ENCODE data around the gene GPATCH2L. TPM values are rescaled to one million over a fixed set of nuclear protein-coding genes. Genes with fewer than 3 reads are reported as not detected.

GPATCH2L gene
- total RNA-seq, 1 experiment from 2014 or later = 46.3 TPM

GRCh38 chr14:76126076-76126475, 25.6 kb upstream of the GPATCH2L start:
- Histone ChIP-seq H3K9me3 (replicated peaks) (no peaks in the 10 kb centered on the region), H3K27ac (no peak overlapping the region), H3K4me1 (replicated peaks) (no peaks in the 10 kb centered on the region), H3K27me3 (replicated peaks) (no peaks in the 10 kb centered on the region), H3K36me3 (no peaks in the 10 kb centered on the region), H3K4me3 (no peak overlapping the region)
- DNase-seq (ENCODE audit: low read depth in 1 of 2, low spot score in 2 of 2) = no peak

- Histone ChIP-seq H3K4me1 (replicated peaks) (no peaks in the 10 kb centered on the region), H3K4me3 (no peak overlapping the region), H3K27me3 (replicated peaks) (no peaks in the 10 kb centered on the region; the same call in 1 of the 2 replicates), H3K9me3 (replicated peaks) (no peaks in the 10 kb centered on the region), H3K27ac (no peak overlapping the region), H3K36me3 (no peaks in the 10 kb centered on the region)
- no peak for DNase-seq (ENCODE audit: low read depth in 1 of 2, low spot score in 2 of 2)
These were observed 21.7 kb upstream of the GPATCH2L start for GRCh38 chr14:76129851-76130576.

GRCh38 chr14:76131071-76131965, 20.4 kb upstream of the GPATCH2L start:
- Histone ChIP-seq H3K4me3 (no peak overlapping the region), H3K36me3 (no peaks in the 10 kb centered on the region), H3K27ac (no peak overlapping the region), H3K4me1 (replicated peaks) (no peaks in the 10 kb centered on the region), H3K9me3 (replicated peaks) (no peaks in the 10 kb centered on the region), H3K27me3 (replicated peaks) (no peaks in the 10 kb centered on the region; the same call in 1 of the 2 replicates)
- no peak for DNase-seq (ENCODE audit: low read depth in 1 of 2, low spot score in 2 of 2)

GRCh38 chr14:76133103-76133502, 18.6 kb upstream of the GPATCH2L start:
- Histone ChIP-seq H3K27ac (no peak overlapping the region), H3K4me1 (replicated peaks) (no peaks in the 10 kb centered on the region), H3K36me3 (no peaks in the 10 kb centered on the region), H3K9me3 (replicated peaks) (no peaks in the 10 kb centered on the region), H3K4me3 (no peak overlapping the region), H3K27me3 (replicated peaks) (peaks cover 8% of the 10 kb centered on the region)
- DNase-seq (ENCODE audit: low read depth in 1 of 2, low spot score in 2 of 2) = no peak

GRCh38 chr14:76134231-76134630, 17.5 kb upstream of the GPATCH2L start:
- Histone ChIP-seq H3K4me1 (replicated peaks) (no peaks in the 10 kb centered on the region), H3K36me3 (no peaks in the 10 kb centered on the region), H3K9me3 (replicated peaks) (no peaks in the 10 kb centered on the region), H3K4me3 (no peak overlapping the region), H3K27ac (no peak overlapping the region), H3K27me3 (replicated peaks) (peaks cover 14% of the 10 kb centered on the region)
- no peak for DNase-seq (ENCODE audit: low read depth in 1 of 2, low spot score in 2 of 2)

- Histone ChIP-seq H3K27ac (no peak overlapping the region), H3K36me3 (no peaks in the 10 kb centered on the region), H3K9me3 (replicated peaks) (no peaks in the 10 kb centered on the region), H3K4me3 (no peak overlapping the region), H3K4me1 (replicated peaks) (no peaks in the 10 kb centered on the region), H3K27me3 (replicated peaks) (peaks cover 27% of the 10 kb centered on the region)
- no peak for DNase-seq (ENCODE audit: low read depth in 1 of 2, low spot score in 2 of 2)
These were observed 16.0 kb upstream of the GPATCH2L start for GRCh38 chr14:76135722-76136121.

GRCh38 chr14:76136476-76137110, 15.1 kb upstream of the GPATCH2L start:
- H3K36me3 ChIP-seq = no peaks in the 10 kb centered on the region
- H3K9me3 ChIP-seq (replicated peaks) = no peaks in the 10 kb centered on the region
- H3K4me3 ChIP-seq = no peak overlapping the region
- H3K4me1 ChIP-seq (replicated peaks) = no peaks in the 10 kb centered on the region
- no peak overlapping the region for H3K27ac ChIP-seq
- H3K27me3 ChIP-seq (replicated peaks) = peaks cover 28% of the 10 kb centered on the region
- no peak for DNase-seq (ENCODE audit: low read depth in 1 of 2, low spot score in 2 of 2)

- Histone ChIP-seq H3K4me1 (replicated peaks) (no peaks in the 10 kb centered on the region), H3K27me3 (replicated peaks) (peaks cover 28% of the 10 kb centered on the region), H3K9me3 (replicated peaks) (no peaks in the 10 kb centered on the region), H3K4me3 (no peak overlapping the region), H3K27ac (no peak overlapping the region), H3K36me3 (no peaks in the 10 kb centered on the region)
- DNase-seq (ENCODE audit: low read depth in 1 of 2, low spot score in 2 of 2) = no peak
These were observed 13.5 kb upstream of the GPATCH2L start for GRCh38 chr14:76138119-76138757.

GRCh38 chr14:76138758-76139723, 12.7 kb upstream of the GPATCH2L start:
- H3K9me3 ChIP-seq (replicated peaks) = no peaks in the 10 kb centered on the region
- H3K36me3 ChIP-seq = no peaks in the 10 kb centered on the region
- DNase-seq (ENCODE audit: low read depth in 1 of 2, low spot score in 2 of 2) = no peak
- no peak overlapping the region for H3K4me3 ChIP-seq
- H3K27ac ChIP-seq = no peak overlapping the region
- peaks cover 28% of the 10 kb centered on the region for H3K27me3 ChIP-seq (replicated peaks)
- no peaks in the 10 kb centered on the region for H3K4me1 ChIP-seq (replicated peaks)

- Histone ChIP-seq H3K4me1 (replicated peaks) (no peaks in the 10 kb centered on the region), H3K9me3 (replicated peaks) (no peaks in the 10 kb centered on the region), H3K36me3 (no peaks in the 10 kb centered on the region), H3K4me3 (no peak overlapping the region), H3K27ac (no peak overlapping the region), H3K27me3 (replicated peaks) (peaks cover 20% of the 10 kb centered on the region)
- no peak for DNase-seq (ENCODE audit: low read depth in 1 of 2, low spot score in 2 of 2)
These were observed 8.1 kb upstream of the GPATCH2L start for GRCh38 chr14:76143642-76144041.

- DNase-seq (ENCODE audit: low read depth in 1 of 2, low spot score in 2 of 2) = no peak
- no peaks in the 10 kb centered on the region for H3K9me3 ChIP-seq (replicated peaks)
- H3K4me1 ChIP-seq (replicated peaks) = no peaks in the 10 kb centered on the region
- no peak overlapping the region for H3K4me3 ChIP-seq
- H3K27ac ChIP-seq = no peak overlapping the region
- peaks cover 2% of the 10 kb centered on the region for H3K36me3 ChIP-seq
- H3K27me3 ChIP-seq (replicated peaks) = no peaks in the 10 kb centered on the region
These were observed 4.7 kb upstream of the GPATCH2L start for GRCh38 chr14:76146976-76147375.

GRCh38 chr14:76149196-76149595, 2.5 kb upstream of the GPATCH2L start:
- Histone ChIP-seq H3K27me3 (replicated peaks) (no peaks in the 10 kb centered on the region), H3K36me3 (peaks cover 16% of the 10 kb centered on the region), H3K27ac (no peak overlapping the region), H3K4me3 (no peak overlapping the region), H3K4me1 (replicated peaks) (peaks cover 13% of the 10 kb centered on the region), H3K9me3 (replicated peaks) (no peaks in the 10 kb centered on the region)
- no peak for DNase-seq (ENCODE audit: low read depth in 1 of 2, low spot score in 2 of 2)

GRCh38 chr14:76152333-76152681, 585 bp downstream of the GPATCH2L start:
- no peaks in the 10 kb centered on the region for H3K27me3 ChIP-seq (replicated peaks)
- peak overlapping the region; percentile 89 for H3K27ac ChIP-seq
- H3K9me3 ChIP-seq (replicated peaks) = no peaks in the 10 kb centered on the region
- peak in 1 of 2 experiments; percentile 84 for DNase-seq (ENCODE audit: low read depth in 1 of 2, low spot score in 2 of 2)
- H3K36me3 ChIP-seq = peaks cover 46% of the 10 kb centered on the region
- H3K4me3 ChIP-seq = peak overlapping the region; percentile 81
- H3K4me1 ChIP-seq (replicated peaks) = peaks cover 28% of the 10 kb centered on the region

Data from SJSA1 (cell line).